HepG2 (cell line): ENCODE results near the gene EPB41L3. TPM values are rescaled to one million over a fixed set of nuclear protein-coding genes. Genes with fewer than 3 reads are reported as not detected.

ENCODE experiments used
- ATAC-seq: fragments of 200-7000 bp; cut with Tn5 transposase; 3 replicates; pipeline ENCODE4 v1.9.1; 2020; ENCODE audit warnings: mild to moderate bottlenecking, moderate library complexity
- BruUV-seq: library from RNA; stranded (reverse); fragments of 400-500 nt; replicated peaks from 2 replicates; lab custom pipeline; 2021; lab: Mats Ljungman, UMichigan
- CTCF ChIA-PET: fragments of 300-600 bp; formaldehyde crosslinking; extraction: SDS; loops from one replicate; lab custom pipeline; 2021; ENCODE audit warnings: low total read pairs, inconsistent platforms, low intra/inter-chr PET ratio; lab: Yijun Ruan, JAX
- POLR2A ChIA-PET: fragments of 350-600 bp; sonication (Branson Sonifier 250); formaldehyde crosslinking; loops from one replicate; lab custom pipeline; 2020; ENCODE audit warnings: antibody characterized with exemption, inconsistent platforms; lab: Yijun Ruan, JAX
- DNase-seq: peaks from one replicate; pipeline ENCODE4 v3.0.0-alpha.2; 2015; ENCODE audit warnings: low spot score
- FAIRE-seq: peaks from 3 replicates; lab custom pipeline; 2011; peaks lifted over from hg19 to GRCh38; lab: Jason Lieb, UNC
- H2AFZ ChIP-seq: one replicate; pipeline ENCODE4 v1.6.1; 2011; ENCODE audit warnings: low read length, inconsistent platforms
- H3K27ac ChIP-seq: fragments of 300-600 bp; 3 replicates; pipeline ENCODE4 v1.8.0; 2011; ENCODE audit warnings: mixed run types, mild to moderate bottlenecking, mixed read lengths, low read length, inconsistent platforms; ENCODE audit not compliant: insufficient read depth; ENCODE audit errors: extremely low read length
- H3K27me3 ChIP-seq, 2 experiments: fragments of 200-600 bp in 1 of 2; 2 replicates in 1 of 2; 3 replicates in 1 of 2; pipeline versions ENCODE4 v1.6.0 to v1.8.0; 2011; ENCODE audit warnings: low read length in 2 of 2, mild to moderate bottlenecking in 2 of 2, moderate library complexity in 2 of 2, inconsistent platforms in 1 of 2; ENCODE audit not compliant: insufficient read depth in 2 of 2, control insufficient read depth in 1 of 2
- H3K36me3 ChIP-seq, 2 experiments: fragments of 200-600 bp in 1 of 2; replicated peaks in 1 of 2; 2 replicates in 1 of 2; 3 replicates in 1 of 2; pipeline versions ENCODE4 v1.5.1 to v1.8.0; 2011; ENCODE audit warnings: low read length in 2 of 2, inconsistent platforms in 1 of 2; ENCODE audit not compliant: insufficient read depth in 2 of 2, control insufficient read depth in 1 of 2
- H3K4me1 ChIP-seq: 2 replicates; pipeline ENCODE4 v1.5.1; 2012; ENCODE audit warnings: low read length, inconsistent platforms; ENCODE audit not compliant: insufficient read depth
- H3K4me2 ChIP-seq: 2 replicates; pipeline ENCODE4 v1.6.0; 2011; ENCODE audit warnings: low read depth, low read length, inconsistent platforms
- H3K4me3 ChIP-seq, 3 experiments: fragments of 200-600 bp in 1 of 3; sonication (generic), shearing (Covaris generic) in 1 of 3; replicated peaks in 1 of 3; 2 replicates each; pipeline ENCODE4 v1.5.1; 2011 to 2016; ENCODE audit warnings: low read length in 3 of 3, inconsistent platforms in 2 of 3, low read depth in 2 of 3, mild to moderate bottlenecking in 2 of 3, control low read depth in 1 of 3, mixed read lengths in 1 of 3; ENCODE audit not compliant: insufficient read depth in 1 of 3
- H3K79me2 ChIP-seq: one replicate; pipeline ENCODE4 v1.6.1; 2011; ENCODE audit warnings: low read length, inconsistent platforms; ENCODE audit not compliant: insufficient read depth
- H3K9ac ChIP-seq: 2 replicates; pipeline ENCODE4 v1.6.0; 2011; ENCODE audit warnings: mild to moderate bottlenecking, low read depth, low read length, inconsistent platforms; ENCODE audit not compliant: insufficient read depth
- H3K9me3 ChIP-seq: 2 replicates; pipeline ENCODE4 v1.5.1; 2012; ENCODE audit warnings: mild to moderate bottlenecking, low read length
- H4K20me1 ChIP-seq: 2 replicates; pipeline ENCODE4 v1.6.0; 2011; ENCODE audit warnings: inconsistent platforms, mild to moderate bottlenecking, low read length, moderate library complexity; ENCODE audit not compliant: insufficient read depth
- FLYWCH1 ChIP-seq: sonication (generic); formaldehyde crosslinking; IDR thresholded peaks from 2 replicates; pipeline ENCODE4 v1.8.1; 2023; ENCODE audit warnings: mild to moderate bottlenecking, missing genetic modification reagents
- HOXA3 ChIP-seq: sonication (generic); formaldehyde crosslinking; IDR thresholded peaks from 2 replicates; pipeline ENCODE4 v1.5.0; 2020; ENCODE audit warnings: missing genetic modification reagents
- JUN ChIP-seq: sonication (generic); formaldehyde crosslinking; IDR thresholded peaks from 2 replicates; pipeline ENCODE4 v1.4.0; 2020; ENCODE audit warnings: mild to moderate bottlenecking, missing genetic modification reagents
- MIER3 ChIP-seq: IDR thresholded peaks from 2 replicates; pipeline ENCODE4 v1.6.1; 2016; ENCODE audit warnings: missing compliant biosample characterization, borderline replicate concordance
- NFE2L1 ChIP-seq: sonication (generic); formaldehyde crosslinking; IDR thresholded peaks from 2 replicates; pipeline ENCODE4 v1.4.0; 2020; ENCODE audit warnings: missing genetic modification reagents, mild to moderate bottlenecking, borderline replicate concordance
- SMYD3 ChIP-seq: sonication (generic); formaldehyde crosslinking; IDR thresholded peaks from 2 replicates; pipeline ENCODE4 v1.8.1; 2023; ENCODE audit warnings: mild to moderate bottlenecking, missing genetic modification reagents
- ZFY ChIP-seq: sonication (generic); formaldehyde crosslinking; IDR thresholded peaks from 2 replicates; pipeline ENCODE4 v1.4.0; 2020; ENCODE audit warnings: missing genetic modification reagents
- ZNF460 ChIP-seq: sonication (generic); formaldehyde crosslinking; IDR thresholded peaks from 2 replicates; pipeline ENCODE4 v1.5.1; 2020; ENCODE audit warnings: missing genetic modification reagents, mild to moderate bottlenecking, borderline replicate concordance
- ZNF510 ChIP-seq: sonication (generic); formaldehyde crosslinking; IDR thresholded peaks from 2 replicates; pipeline ENCODE4 v1.4.0; 2020; ENCODE audit warnings: low read depth, mild to moderate bottlenecking, missing genetic modification reagents
- ZNF562 ChIP-seq: sonication (generic); formaldehyde crosslinking; IDR thresholded peaks from 2 replicates; pipeline ENCODE4 v1.8.0; 2022; ENCODE audit warnings: missing genetic modification reagents, borderline replicate concordance
- ZNF761 ChIP-seq: sonication (generic); formaldehyde crosslinking; conservative IDR thresholded peaks from 2 replicates; pipeline ENCODE4 v1.4.0; 2020; ENCODE audit warnings: mild to moderate bottlenecking, missing genetic modification reagents
- WGBS: methylation state at CpG from one replicate; pipeline ENCODE4 v1.1.6; 2017; ENCODE audit warnings: low lambda C conversion rate; 5-methylcytosine and 5-hydroxymethylcytosine counted together
- in situ Hi-C: cut with HindIII; loops from 2 replicates; pipeline ENCODE4 v1.10.0; 2017; ENCODE audit warnings: low pct_unique_long_range_greater_than_20kb; ENCODE audit not compliant: extremely low pct_ligation_motif_present
- intact Hi-C: fragments of 100-400 bp; cut with micrococcal nuclease; formaldehyde crosslinking; loops from one replicate; pipeline ENCODE4 v1.10.0; 2022; ENCODE audit not compliant: unreplicated experiment
- polyA plus RNA-seq, 8 experiments: library from polyadenylated mRNA; depleted of rRNA in 3 of 8; stranded (reverse) in 7 of 8; unstranded in 1 of 8; fragments of >200 nt; fragmentation: Illumina TruSeq in 4 of 8; extraction: Trizol in 4 of 8; gene quantifications; 2 replicates each; pipeline versions ENCODE4 v1.2.1 to v1.2.3, GENCODE V29; 2011 to 2016; ENCODE audit warnings: low read depth in 4 of 8, missing spikeins in 1 of 8, mixed read lengths in 1 of 8; ENCODE audit not compliant: insufficient read depth in 1 of 8
- total RNA-seq, 5 experiments: library from RNA; depleted of rRNA; stranded (reverse); fragments of >200 nt; fragmentation: Illumina TruSeq; extraction: Trizol; gene quantifications; 2 replicates each; pipeline ENCODE4 v1.2.3, GENCODE V29; 2016; ENCODE audit warnings: low read depth in 1 of 5
- TF ChIP-seq, protein P1 (sequence below): sonication (generic); formaldehyde crosslinking; IDR thresholded peaks from 2 replicates; pipeline ENCODE4 v1.4.0; 2020; ENCODE audit warnings: missing genetic modification reagents
- TF ChIP-seq, protein P2 (sequence below): IDR thresholded peaks from 2 replicates; pipeline ENCODE4 v1.6.1; 2018; ENCODE audit warnings: missing genetic modification reagents
- TF ChIP-seq, protein P3 (sequence below): sonication (generic); formaldehyde crosslinking; IDR thresholded peaks from 2 replicates; pipeline ENCODE4 v1.5.0; 2020; ENCODE audit warnings: missing genetic modification reagents, mild to moderate bottlenecking, borderline replicate concordance

Gene EPB41L3
- total and polyA plus RNA-seq, 2 of the 13 experiments (the other 11 are each of a cell fraction or from before 2014, with no cell fraction given): not detected

DNA sequence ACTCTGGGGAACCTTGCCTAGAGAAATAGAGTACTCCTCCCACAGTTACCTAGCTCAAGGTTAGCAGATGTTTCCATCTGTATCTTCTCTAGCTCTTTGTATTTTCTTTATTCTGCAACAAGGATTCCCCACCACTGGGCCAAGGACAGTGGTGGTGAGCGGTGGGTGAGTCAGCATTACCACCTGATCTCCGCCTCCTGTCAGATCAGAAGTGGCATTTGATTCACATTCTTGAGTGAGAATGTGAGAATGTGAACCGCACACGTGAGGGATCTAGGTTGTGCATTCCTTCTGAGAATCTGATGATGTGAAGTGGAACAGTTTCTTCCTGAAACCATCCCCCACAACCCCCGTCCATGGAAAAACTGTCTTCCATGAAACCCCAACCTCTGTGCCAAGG, 9.0 kb downstream of the EPB41L3 start:
- no peaks in the 10 kb centered on the region for H3K36me3 ChIP-seq
- DNase-seq (no peak), ATAC-seq (no peak), FAIRE-seq (no peak)
- intact Hi-C loops: no loop called here
- CTCF ChIA-PET: no interaction called here
- POLR2A ChIA-PET: no interaction called here
- BruUV-seq: no TSS peak
- H3K27me3 ChIP-seq: no peaks in the 10 kb centered on the region
- no peaks in the 10 kb centered on the region for H3K9me3 ChIP-seq
- H3K4me3 ChIP-seq: no peak overlapping the region
- H3K79me2 ChIP-seq: no peaks in the 10 kb centered on the region
- WGBS: 8% methylated on average over 3 of the region's 5 CpGs
- no peak overlapping the region for H3K27ac ChIP-seq
- no peaks in the 10 kb centered on the region for H3K4me1 ChIP-seq
- in situ Hi-C loops: no loop called here
- H2AFZ ChIP-seq: no peak overlapping the region
- no peak overlapping the region for H3K9ac ChIP-seq
- H3K4me2 ChIP-seq: no peak overlapping the region
- TF ChIP-seq ZNF460 (CRISPR knock-in tag) (no peak), FLYWCH1 (CRISPR knock-in tag) (no peak)
- TF ChIP-seq, all 625 proteins: peak for 0
- H4K20me1 ChIP-seq: no peaks in the 10 kb centered on the region

DNA sequence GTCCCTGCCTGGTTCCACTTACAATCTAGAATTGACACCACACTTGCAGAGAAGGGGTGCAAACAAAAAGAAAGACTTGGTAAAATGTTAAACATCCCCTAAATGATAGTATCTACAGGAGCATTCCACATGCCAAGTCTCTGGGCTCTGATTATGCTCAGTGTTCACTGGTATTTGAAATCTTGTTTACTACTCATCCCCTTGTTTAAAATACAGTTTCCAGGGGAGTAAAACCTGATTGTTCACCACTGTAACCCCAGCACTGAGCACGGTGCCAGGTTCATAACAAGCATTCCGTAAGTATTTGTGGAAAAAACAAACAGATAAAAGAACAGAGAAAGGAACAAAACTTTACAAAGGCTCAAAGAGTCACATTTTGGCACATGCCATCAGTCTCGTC, 11.7 kb downstream of the EPB41L3 start:
- DNase-seq: no peak
- no peaks in the 10 kb centered on the region for H3K27me3 ChIP-seq
- H3K9me3 ChIP-seq: no peaks in the 10 kb centered on the region
- H4K20me1 ChIP-seq: no peaks in the 10 kb centered on the region
- H2AFZ ChIP-seq: no peak overlapping the region
- no peak for FAIRE-seq
- no peak overlapping the region for H3K9ac ChIP-seq
- no peaks in the 10 kb centered on the region for H3K79me2 ChIP-seq
- H3K4me1 ChIP-seq: no peaks in the 10 kb centered on the region
- ChIA-PET CTCF (no interaction called here), POLR2A (no interaction called here)
- H3K36me3 ChIP-seq: no peaks in the 10 kb centered on the region
- intact Hi-C loops: no loop called here
- no peak overlapping the region for H3K4me2 ChIP-seq
- ATAC-seq: no peak
- BruUV-seq: no TSS peak
- in situ Hi-C loops: no loop called here
- WGBS: 13% methylated on average over 3 of the region's 3 CpGs
- H3K27ac ChIP-seq: no peak overlapping the region
- no peak overlapping the region for H3K4me3 ChIP-seq
- TF ChIP-seq JUN (CRISPR knock-in tag) (no peak), ZNF761 (CRISPR knock-in tag) (no peak), MIER3 (CRISPR knock-in tag) (no peak), ZFY (CRISPR knock-in tag) (no peak), ZNF562 (CRISPR knock-in tag) (no peak), HOXA3 (CRISPR knock-in tag) (no peak), NFE2L1 (no peak), ZNF510 (CRISPR knock-in tag) (no peak), SMYD3 (CRISPR knock-in tag) (no peak)
- TF ChIP-seq, protein P1, sequence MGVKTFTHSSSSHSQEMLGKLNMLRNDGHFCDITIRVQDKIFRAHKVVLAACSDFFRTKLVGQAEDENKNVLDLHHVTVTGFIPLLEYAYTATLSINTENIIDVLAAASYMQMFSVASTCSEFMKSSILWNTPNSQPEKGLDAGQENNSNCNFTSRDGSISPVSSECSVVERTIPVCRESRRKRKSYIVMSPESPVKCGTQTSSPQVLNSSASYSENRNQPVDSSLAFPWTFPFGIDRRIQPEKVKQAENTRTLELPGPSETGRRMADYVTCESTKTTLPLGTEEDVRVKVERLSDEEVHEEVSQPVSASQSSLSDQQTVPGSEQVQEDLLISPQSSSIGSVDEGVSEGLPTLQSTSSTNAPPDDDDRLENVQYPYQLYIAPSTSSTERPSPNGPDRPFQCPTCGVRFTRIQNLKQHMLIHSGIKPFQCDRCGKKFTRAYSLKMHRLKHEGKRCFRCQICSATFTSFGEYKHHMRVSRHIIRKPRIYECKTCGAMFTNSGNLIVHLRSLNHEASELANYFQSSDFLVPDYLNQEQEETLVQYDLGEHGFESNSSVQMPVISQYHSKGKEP (CRISPR knock-in tag): no peak
- TF ChIP-seq, protein P2, sequence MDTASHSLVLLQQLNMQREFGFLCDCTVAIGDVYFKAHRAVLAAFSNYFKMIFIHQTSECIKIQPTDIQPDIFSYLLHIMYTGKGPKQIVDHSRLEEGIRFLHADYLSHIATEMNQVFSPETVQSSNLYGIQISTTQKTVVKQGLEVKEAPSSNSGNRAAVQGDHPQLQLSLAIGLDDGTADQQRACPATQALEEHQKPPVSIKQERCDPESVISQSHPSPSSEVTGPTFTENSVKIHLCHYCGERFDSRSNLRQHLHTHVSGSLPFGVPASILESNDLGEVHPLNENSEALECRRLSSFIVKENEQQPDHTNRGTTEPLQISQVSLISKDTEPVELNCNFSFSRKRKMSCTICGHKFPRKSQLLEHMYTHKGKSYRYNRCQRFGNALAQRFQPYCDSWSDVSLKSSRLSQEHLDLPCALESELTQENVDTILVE (CRISPR knock-in tag): no peak
- TF ChIP-seq, protein P3, sequence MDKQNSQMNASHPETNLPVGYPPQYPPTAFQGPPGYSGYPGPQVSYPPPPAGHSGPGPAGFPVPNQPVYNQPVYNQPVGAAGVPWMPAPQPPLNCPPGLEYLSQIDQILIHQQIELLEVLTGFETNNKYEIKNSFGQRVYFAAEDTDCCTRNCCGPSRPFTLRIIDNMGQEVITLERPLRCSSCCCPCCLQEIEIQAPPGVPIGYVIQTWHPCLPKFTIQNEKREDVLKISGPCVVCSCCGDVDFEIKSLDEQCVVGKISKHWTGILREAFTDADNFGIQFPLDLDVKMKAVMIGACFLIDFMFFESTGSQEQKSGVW: no peak
